GM21619 (cell line): ENCODE results near the gene GRAP2.
"Not testable (repeated sequence)": the region's sequence is repeated elsewhere in the genome, so short reads cannot be mapped to it uniquely, and the experiment has no call there.

ENCODE experiments used
- ATAC-seq: cut with Tn5 transposase; IDR thresholded peaks from one replicate; pipeline ENCODE4 v1.9.1; 2021; ENCODE audit not compliant: unreplicated experiment

GRAP2 gene

DNA sequence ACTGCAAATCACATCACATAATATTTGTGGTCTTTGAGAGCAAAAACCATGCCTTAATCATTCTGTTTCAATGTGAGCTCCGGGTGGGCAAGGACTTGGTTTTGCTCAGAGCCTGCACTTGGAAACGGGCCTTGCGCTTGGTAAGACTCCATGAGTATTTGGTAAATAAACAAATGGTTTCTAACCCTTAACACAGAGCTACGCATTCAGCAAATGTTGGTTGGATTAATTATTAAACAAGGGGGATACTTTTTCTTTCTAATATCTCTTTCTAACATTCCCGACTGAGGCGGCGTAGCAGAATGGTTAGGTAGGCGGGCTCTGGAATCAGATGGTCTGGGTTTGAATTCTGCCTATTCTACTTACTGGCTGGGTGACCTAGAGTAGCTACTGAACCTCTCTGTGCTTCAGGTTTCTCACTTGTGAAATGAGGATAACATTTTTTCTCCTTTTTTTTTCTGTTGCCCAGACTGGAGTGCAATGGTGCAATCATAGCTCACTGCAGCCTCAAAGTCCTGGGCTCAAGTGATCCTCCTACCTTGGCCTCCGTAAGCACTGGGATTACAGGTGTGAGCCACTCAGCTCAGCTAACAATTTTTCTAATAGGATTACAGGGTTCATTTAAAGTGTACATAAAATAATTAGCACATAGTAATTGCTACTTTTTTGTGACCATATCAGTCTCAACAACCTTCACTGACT lies 90.4 kb downstream of the GRAP2 start:
- no peak for ATAC-seq

DNA sequence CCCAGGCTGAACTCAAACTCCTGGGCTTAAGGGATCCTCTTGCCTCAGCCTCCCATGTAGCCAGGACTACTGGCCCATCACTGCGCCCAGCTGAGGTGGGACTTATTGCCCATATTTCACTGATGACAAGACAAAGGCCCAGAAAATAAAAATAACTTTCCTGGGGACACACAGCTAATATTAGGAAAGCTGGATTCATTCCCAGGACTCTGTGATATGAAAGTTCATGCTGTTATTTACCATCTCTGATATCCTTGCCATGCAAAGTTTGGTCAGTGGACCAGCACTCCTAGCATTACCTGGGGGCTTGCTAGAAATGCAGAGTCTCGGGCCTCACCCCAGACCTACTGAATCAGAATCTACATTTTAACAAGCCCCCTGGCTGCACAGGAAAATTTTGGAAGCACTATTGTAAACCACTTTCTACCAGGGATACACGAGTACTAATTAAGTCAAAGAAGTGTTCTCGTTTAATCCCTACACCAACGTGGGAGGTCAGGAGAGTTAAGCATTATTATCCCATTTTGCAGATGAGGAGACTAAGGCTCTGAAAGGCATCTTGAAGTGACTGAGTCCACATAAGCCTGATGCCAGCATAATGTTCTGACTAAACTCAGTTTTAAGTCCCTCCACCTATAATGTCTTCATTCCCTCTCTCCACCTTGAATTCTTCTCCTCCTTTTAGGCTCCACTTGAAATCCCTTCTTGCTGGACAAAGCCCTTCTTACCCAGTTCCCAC lies 91.4 kb downstream of the GRAP2 start:
- no peak for ATAC-seq

DNA sequence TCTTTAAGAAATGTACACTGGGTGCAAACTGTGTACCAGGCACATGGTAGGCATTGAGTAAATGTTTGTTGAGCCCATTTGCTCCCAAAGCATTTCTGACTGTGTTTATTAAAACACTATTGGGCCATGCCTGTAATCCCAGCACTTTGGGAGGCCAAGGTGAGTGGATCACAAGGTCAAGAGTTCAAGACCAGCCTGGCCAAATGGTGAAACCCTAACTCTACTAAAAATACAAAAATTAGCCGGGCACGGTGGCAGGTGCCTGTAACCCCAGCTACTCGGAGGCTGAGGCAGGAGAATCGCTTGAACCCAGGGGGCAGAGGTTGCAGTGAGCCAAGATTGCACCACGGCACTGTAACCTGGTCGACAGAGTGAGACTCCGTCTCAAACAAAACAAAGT lies 92.0 kb downstream of the GRAP2 start:
- ATAC-seq, result not testable (repeated sequence)

- no peak for ATAC-seq
Observed at GRCh38 chr22:39994041-39994565, 93.2 kb downstream of the GRAP2 start.

GRCh38 chr22:39994566-39995392 lies 93.9 kb downstream of the GRAP2 start, which contains the start of gene FAM83F:
FAM83F (plus strand) TSS chr22:39994954; CDS start chr22:39995043, 89 bp downstream.
- no peak for ATAC-seq

DNA sequence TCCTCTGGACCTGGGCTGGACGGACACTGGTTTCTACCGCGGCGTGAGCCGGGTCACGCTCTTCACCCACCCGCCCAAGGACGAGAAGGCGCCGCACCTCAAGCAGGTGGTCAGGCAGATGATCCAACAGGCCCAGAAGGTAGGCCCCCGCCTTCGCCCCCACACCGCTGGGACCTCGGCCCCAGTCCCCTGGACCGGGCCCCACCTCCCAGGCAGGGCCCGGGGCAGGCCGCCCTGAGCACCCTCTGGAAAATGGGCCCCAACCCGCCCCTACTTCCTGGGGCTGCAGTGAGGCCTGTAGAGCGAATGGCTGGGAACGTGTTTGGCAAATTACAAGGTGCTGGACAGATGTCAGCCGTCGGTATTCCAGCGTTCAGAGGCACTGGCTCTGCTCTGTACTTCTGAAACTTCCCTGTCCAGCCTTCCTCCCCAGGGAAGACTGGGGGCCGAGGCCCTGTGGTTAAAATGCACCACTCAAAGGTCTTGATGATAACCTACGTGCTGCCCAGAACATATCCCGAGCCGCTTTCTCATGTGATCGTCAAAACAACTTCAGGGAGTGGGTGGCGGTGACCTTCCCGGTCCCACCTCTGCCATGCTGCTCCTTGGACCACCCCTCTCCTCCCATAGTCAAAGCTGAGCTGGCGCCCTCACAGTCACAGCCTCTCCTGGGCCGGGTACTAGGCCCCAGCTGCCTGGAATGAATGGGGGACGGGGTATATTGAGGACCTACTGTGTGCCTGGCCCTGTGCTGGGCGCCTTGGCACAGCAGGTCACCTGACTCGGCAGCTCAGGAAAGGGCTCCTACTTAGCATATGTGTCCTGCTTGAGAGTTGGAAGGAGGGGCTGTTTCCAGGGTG lies 94.7 kb downstream of the GRAP2 start:
- no peak for ATAC-seq

DNA sequence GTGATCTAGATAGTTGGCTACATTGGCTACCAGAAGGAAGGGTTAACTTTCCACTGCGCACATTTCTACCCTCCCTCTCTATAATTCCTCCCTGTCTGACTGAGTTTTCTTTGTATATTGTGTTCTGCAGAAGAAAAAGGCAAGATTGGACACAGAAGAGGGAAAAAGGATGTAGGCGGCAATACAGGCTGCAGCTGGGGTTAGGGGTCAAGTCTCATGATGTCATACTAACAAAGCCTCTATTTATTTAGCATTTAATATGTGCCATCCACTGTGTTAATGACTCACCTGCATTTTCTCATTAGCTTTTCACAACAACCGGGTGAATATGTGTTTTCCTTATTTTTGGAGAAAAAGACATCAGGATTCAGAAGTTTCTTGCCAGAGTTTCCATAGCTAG lies 95.8 kb downstream of the GRAP2 start:
- ATAC-seq, result no peak

DNA sequence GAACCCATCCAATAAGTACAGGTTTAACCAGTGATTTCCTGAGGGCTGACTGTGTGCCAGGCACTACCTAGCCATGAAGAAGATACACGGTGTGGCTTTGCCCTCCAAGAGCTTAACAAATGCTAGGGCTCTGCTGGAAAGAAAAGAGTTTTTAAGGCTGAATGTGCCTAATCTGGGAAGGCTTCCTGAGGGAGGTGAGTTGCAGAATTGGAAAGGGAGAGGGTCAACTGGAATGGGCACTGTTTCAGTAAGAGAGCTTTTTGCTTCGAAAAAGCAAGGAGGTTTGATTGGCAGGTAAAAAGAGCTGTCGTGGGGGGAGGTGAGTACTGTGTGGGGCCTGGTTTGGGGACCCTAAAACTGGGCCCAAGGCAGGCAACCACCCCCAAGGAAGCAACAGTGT lies 96.5 kb downstream of the GRAP2 start:
- no peak for ATAC-seq

DNA sequence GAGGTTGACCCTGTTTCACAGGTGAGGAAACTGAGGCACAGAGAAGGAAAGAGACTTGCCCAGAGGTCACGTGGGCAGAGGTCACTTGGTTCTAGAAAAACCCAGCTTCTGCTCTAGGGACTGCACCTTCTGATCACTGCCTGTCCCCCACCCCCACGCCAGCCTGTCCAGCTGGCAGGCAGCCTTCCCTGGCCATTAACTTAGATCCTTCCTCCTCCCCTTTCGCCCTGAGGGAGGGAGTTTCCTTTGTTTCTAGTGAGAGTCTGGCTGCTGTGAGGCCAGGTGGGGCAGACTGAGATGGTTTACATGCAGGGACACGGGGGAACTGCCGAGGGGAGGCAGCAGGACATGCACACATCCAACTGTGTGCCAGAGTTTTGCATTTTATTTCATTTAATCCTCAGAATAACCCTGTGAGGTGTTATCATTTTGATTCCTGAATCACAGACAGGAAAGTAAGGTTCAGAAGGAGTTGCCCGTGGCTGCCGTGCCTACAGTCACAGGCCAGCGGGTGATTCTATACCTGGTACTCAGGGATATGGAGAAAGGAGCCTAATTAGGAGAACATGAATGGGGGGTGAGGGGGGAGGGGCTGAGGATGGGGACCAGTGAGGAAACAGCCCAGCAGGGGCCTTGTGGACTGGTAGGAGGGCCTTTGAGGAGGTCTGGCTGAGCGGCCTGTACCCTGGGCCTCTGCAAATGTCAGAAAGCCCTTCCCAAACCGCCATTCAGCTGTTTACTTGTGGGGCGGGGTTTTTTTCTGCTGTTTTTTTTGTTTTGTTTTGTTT lies 97.2 kb downstream of the GRAP2 start:
- no peak for ATAC-seq

DNA sequence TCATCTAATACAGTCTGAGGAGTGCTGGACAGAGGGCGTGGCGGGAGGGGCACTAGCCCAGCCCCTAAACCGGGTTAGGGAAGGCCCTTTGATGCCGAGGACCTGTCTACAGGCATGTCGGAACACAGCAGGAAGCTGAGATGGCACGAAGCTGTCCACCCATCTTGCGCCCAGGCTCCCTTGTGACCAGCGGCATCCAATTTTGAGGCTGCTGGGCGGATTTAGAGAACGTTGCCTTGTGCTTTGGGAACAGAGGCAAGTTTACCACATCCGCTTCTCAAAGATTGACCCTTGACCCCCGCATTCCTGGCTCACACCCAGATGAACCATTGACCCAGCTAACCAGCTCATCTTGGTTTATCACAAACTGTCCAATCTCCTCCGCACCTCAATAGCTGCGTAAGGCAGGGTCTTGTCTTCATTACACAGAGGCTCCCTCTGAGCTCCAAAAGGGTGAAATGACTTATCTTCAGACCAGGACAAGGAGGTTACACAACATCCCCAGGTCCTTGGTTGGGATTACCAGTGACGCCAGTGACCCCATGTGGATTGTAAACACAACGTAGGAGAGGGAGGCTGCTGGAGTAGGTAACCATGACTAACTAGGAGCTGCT lies 98.4 kb downstream of the GRAP2 start:
- ATAC-seq, result no peak

DNA sequence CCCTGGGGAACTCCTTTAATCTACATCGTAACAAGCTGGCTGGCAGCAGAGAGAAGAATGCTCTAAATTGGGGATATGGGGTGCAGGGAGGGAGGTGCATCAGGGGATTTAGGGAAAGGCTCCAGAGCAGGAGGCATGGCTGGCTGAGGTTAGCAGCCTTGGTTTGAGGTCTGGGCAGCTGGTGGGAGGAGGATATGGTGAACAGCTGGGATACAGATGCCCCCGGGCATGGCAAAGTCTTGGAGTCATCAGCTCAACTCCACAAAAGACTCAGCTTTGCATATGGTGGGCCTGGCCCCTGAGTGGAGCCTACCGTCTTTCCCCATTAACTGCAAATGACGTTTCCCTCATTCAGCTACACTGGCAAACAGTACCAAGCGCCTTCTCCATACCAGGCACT lies 99.3 kb downstream of the GRAP2 start:
- ATAC-seq, result no peak

GRCh38 chr22:40001106-40001505 lies 100.2 kb downstream of the GRAP2 start:
- ATAC-seq, result no peak

- no peak for ATAC-seq
Observed at GRCh38 chr22:40001800-40002577, 101.1 kb downstream of the GRAP2 start.

DNA sequence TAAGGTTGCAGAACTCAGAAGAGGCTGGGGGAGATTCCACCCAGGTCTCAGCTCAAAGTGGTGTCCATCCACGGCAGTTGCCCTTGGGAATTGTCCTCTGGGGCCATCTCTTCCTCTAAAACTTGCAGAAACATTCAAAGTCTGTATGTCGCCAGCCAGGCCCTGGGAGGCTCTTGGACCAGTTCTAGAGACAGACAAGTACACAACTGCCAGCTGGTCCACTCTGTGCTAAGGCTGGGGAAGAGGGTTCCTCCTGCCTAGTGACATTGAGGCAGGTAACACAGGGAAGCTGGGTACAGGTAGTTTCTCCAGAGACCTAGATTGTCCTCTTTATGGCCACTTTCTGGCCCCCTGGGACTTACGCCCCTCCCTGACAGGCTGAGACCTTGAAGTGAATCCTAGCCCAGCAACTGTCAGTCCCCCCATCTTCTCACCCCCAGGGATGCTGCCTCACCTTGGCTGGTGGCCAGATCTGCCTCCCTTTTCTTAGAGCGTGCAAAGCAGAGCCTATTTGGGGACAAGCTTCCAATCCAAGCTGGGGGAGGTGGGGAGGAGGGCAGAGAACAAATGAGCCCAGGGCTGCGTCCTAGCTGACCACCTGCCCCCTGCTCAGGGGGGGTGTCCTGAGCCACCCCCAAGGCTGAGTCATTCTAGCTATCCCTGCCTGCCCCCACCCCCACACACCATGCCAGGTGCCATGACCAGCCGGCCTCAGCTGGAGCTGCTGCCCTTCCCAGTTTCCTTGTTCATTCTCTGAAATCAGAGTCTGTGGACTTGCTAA lies 102.2 kb downstream of the GRAP2 start:
- ATAC-seq, result no peak

GRCh38 chr22:40004836-40005235 lies 104.0 kb downstream of the GRAP2 start:
- no peak for ATAC-seq

GRCh38 chr22:40006641-40007040 lies 105.8 kb downstream of the GRAP2 start:
- ATAC-seq, result no peak

DNA sequence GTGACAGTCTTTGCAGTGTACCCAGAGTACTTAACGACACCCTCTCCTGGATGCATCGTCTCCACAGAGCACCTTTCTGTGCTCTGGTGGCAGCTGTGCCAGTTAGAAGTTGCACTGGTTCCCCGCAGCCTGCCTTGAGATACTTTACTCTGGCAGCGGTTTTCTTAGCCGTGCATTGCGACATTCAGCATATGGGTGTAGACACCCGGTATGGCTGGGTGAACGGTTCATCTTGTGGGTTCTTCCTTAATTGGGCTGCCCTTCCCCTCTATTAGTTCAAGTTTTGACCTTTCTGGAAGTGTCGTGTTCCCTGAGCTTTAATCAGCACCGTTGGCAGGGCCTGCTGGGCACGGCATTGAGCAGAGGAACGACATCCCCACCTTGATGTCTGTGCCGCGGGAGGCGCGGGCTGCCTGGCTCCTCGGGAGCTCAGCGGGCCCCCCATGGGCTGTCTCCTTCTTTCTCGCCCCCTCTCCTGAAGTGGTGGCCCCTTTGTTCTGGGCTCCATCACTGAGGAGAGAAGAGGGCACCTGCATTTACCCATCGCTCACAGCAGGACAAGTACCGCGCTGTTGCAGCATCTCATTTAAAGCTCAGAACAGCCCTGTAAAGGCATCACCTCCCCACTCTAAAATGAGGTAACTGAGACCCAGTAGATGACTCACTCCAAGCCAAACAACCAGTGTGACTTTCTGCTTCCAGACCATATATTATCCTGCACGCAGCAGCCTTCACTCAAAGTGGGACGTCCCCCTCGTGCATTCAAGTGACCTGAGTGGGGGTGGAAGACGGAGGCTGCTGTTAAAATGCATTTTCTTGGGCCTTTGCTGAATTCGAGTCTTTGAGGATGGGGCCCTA lies 107.2 kb downstream of the GRAP2 start:
- no peak for ATAC-seq
